ENCODE measurements around the gene MRPS25.

DNA sequence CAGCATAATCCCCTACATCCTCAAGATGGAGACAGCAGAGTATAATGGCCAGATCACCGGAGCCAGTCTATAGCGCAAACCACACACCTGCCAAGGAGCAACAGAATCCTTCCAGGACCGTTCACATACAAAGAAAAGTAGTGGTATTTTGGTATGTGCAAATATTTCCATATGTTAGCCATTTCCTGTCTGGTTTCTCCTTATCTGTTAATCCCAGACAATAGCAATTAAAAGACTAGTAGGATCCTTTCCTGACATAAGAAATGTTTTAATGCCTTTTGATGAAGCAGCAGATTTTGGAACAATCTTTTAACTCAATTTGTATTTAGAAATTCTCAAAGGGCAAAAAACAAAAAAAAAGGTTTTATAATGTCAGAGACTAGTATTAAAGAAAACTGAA, 22.2 kb downstream of the MRPS25 start:
- TF ChIP-seq POLR2A (IDR thresholded peaks at IDR 0.05; ENCODE audit: low read length), result no peak
- TF ChIP-seq GATA1 (IDR thresholded peaks at IDR 0.05; ENCODE audit: low read depth, low read length), result no peak
